WTC11 (cell line): Measurements from ENCODE around the gene GGA1. TPM values are rescaled to one million over a fixed set of nuclear protein-coding genes. Genes with fewer than 3 reads are reported as not detected.
"Not testable (repeated sequence)": the region's sequence is repeated elsewhere in the genome, so short reads cannot be mapped to it uniquely, and the experiment has no call there.

ENCODE experiments used
- ATAC-seq: fragments of 200-7000 bp; cut with Tn5 transposase; 2 replicates; pipeline ENCODE4 v1.10.0; 2021; ENCODE audit warnings: mild to moderate bottlenecking, moderate library complexity
- CTCF ChIA-PET: fragments of 300-600 bp; sonication (Branson Sonifier 250); formaldehyde crosslinking; loops from one replicate; lab custom pipeline; 2021; ENCODE audit warnings: antibody characterized with exemption; lab: Charles Lee
- POLR2A ChIA-PET: fragments of 350-600 bp; sonication (Branson Sonifier 250); formaldehyde crosslinking; loops from one replicate; lab custom pipeline; 2021; ENCODE audit warnings: antibody characterized with exemption; lab: Charles Lee
- DNase-seq: peaks from one replicate; pipeline ENCODE4 v3.0.0; 2021; ENCODE audit warnings: low spot score
- H3K27ac Mint-ChIP-seq: 2 replicates; pipeline ENCODE4 v1.8.0; 2021; ENCODE audit warnings: mixed read lengths
- H3K27me3 Mint-ChIP-seq: 2 replicates; pipeline ENCODE4 v1.8.0; 2021; ENCODE audit warnings: low read depth, mild to moderate bottlenecking, moderate library complexity, mixed read lengths
- H3K36me3 Mint-ChIP-seq: 2 replicates; pipeline ENCODE4 v1.8.0; 2021; ENCODE audit warnings: mixed read lengths
- H3K4me1 Mint-ChIP-seq: 2 replicates; pipeline ENCODE4 v1.8.0; 2022; ENCODE audit warnings: mixed read lengths
- H3K4me3 Mint-ChIP-seq: 2 replicates; pipeline ENCODE4 v1.8.0; 2021; ENCODE audit warnings: mild to moderate bottlenecking, moderate library complexity, mixed read lengths
- H3K9me3 Mint-ChIP-seq: 2 replicates; pipeline ENCODE4 v1.8.0; 2021; ENCODE audit warnings: mixed read lengths
- ATF6 ChIP-seq: sonication (generic); formaldehyde crosslinking; IDR thresholded peaks from 2 replicates; pipeline ENCODE4 v1.8.1; 2023; ENCODE audit warnings: mild to moderate bottlenecking, missing genetic modification reagents
- CDX4 ChIP-seq: fragments of 250-450 bp; sonication (Bioruptor Pico); IDR thresholded peaks from 2 replicates; pipeline ENCODE4 v1.9.0; 2021; ENCODE audit warnings: moderate library complexity, mild to moderate bottlenecking, inconsistent platforms, borderline replicate concordance
- ETV6 ChIP-seq: sonication (generic); formaldehyde crosslinking; IDR thresholded peaks from 2 replicates; pipeline ENCODE4 v1.8.1; 2022; ENCODE audit warnings: mild to moderate bottlenecking, missing genetic modification reagents
- FOXJ3 ChIP-seq: sonication (generic); formaldehyde crosslinking; IDR thresholded peaks from 2 replicates; pipeline ENCODE4 v1.9.0; 2021; ENCODE audit warnings: missing genetic modification reagents, mild to moderate bottlenecking, borderline replicate concordance
- HMGA2 ChIP-seq: fragments of 250-450 bp; sonication (Bioruptor Pico); IDR thresholded peaks from 2 replicates; pipeline ENCODE4 v1.4.0; 2021; ENCODE audit warnings: mild to moderate bottlenecking, moderate library complexity
- KAT7 ChIP-seq: sonication (generic); formaldehyde crosslinking; IDR thresholded peaks from 2 replicates; pipeline ENCODE4 v1.8.1; 2023; ENCODE audit warnings: missing genetic modification reagents, mild to moderate bottlenecking, borderline replicate concordance
- TCF7 ChIP-seq: sonication (generic); formaldehyde crosslinking; IDR thresholded peaks from 2 replicates; pipeline ENCODE4 v1.8.0; 2022; ENCODE audit warnings: mild to moderate bottlenecking, low read depth, missing genetic modification reagents, moderate library complexity
- TEAD4 ChIP-seq: sonication (generic); formaldehyde crosslinking; IDR thresholded peaks from 2 replicates; pipeline ENCODE4 v1.8.0; 2022; ENCODE audit warnings: mild to moderate bottlenecking, missing genetic modification reagents
- ZMAT4 ChIP-seq: fragments of 250-450 bp; sonication (Bioruptor Pico); IDR thresholded peaks from 2 replicates; pipeline ENCODE4 v1.9.0; 2021; ENCODE audit warnings: mild to moderate bottlenecking
- ZNF532 ChIP-seq: fragments of 250-450 bp; sonication (Bioruptor Pico); IDR thresholded peaks from 2 replicates; pipeline ENCODE4 v1.9.0; 2021; ENCODE audit warnings: mild to moderate bottlenecking, borderline replicate concordance
- total RNA-seq: library from RNA; stranded (reverse); gene quantifications from 3 replicates; pipeline ENCODE4 v1.2.3, GENCODE V29; 2021
- TF ChIP-seq, protein P1 (sequence below): sonication (generic); formaldehyde crosslinking; IDR thresholded peaks from 2 replicates; pipeline ENCODE4 v1.8.1; 2022; ENCODE audit warnings: mild to moderate bottlenecking, moderate library complexity, missing genetic modification reagents
- TF ChIP-seq, protein P2 (sequence below): fragments of 250-450 bp; sonication (Bioruptor Pico); IDR thresholded peaks from 2 replicates; pipeline ENCODE4 v1.8.0; 2021; ENCODE audit warnings: mild to moderate bottlenecking
- TF ChIP-seq, protein P3 (sequence below): fragments of 250-450 bp; sonication (Bioruptor Pico); IDR thresholded peaks from 2 replicates; pipeline ENCODE4 v2.1.2; 2022; ENCODE audit warnings: mild to moderate bottlenecking, moderate library complexity

GGA1 gene
- total RNA-seq, 1 experiment from 2014 or later = 66.3 TPM

DNA sequence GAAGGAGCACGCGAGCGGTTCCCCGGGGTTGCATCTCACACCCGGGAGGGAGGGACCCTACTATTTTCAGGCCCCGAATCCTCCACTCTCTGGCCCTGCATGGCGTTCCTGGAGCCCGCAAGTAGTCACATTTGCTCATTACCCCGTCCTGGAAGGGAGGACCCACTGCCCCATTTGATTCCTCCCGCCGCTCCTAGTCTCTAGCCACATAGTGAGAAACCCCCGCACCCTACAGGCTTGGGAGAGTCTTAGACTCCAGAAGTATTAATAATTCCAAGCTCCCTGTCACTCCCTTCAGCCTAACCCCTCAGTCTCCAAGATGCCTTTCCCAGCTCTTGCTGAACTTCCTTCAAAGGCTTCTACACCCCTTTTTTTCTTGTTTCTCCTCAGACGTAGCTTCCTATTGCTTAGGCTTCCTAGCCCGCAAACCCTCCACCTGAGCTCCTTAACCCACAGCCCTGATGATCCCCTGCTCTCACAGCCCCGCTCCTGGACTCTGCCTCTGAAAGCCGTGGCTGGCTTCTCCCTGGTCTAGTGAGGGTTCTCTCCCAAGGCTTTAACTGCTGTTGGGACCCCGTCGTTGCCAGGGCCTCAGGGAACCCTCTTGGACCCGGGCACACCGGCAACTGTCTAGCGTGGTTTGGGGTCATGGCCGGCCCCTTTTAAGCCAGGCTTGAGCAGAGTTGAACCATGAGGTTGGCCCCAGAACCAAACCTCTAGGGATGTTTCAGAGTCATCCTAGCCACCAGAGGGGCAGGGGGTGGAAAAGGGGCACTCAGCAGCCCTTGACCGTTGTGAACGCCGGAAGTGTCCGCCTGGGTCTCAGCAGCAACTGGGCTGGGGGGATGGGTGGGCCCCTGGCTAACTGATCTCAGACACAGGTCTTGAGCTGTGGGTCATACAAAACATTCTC lies 862 bp downstream of the GGA1 start:
- ChIA-PET CTCF (interaction anchor here (0.7 to 4.6 kb wide), 18 partner anchors 10 to 254 kb away, joined by 3 to 99 read pairs (median 8); partner anchors contain the start of genes LGALS2, NOL12, PDXP and SH3BP1), POLR2A (interaction anchor here (0.6 to 3.1 kb wide), 8 partner anchors 17 to 607 kb away, joined by 3 to 19 read pairs (median 6); partner anchors contain the start of genes CDC42EP1, NOL12, PDXP and TRIOBP)
- peaks cover 2% of the 10 kb centered on the region; the same call in 1 of the 2 replicates for H3K36me3 Mint-ChIP-seq
- peak overlapping the region; percentile 45 for H3K27ac Mint-ChIP-seq
- ATAC-seq (no peak), DNase-seq (no peak)
- H3K4me1 Mint-ChIP-seq = peaks cover 18% of the 10 kb centered on the region
- no peaks in the 10 kb centered on the region for H3K9me3 Mint-ChIP-seq
- TF ChIP-seq, protein P1, sequence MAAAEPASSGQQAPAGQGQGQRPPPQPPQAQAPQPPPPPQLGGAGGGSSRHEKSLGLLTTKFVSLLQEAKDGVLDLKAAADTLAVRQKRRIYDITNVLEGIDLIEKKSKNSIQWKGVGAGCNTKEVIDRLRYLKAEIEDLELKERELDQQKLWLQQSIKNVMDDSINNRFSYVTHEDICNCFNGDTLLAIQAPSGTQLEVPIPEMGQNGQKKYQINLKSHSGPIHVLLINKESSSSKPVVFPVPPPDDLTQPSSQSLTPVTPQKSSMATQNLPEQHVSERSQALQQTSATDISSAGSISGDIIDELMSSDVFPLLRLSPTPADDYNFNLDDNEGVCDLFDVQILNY (CRISPR knock-in tag) = no peak
- TF ChIP-seq TCF7 (CRISPR knock-in tag) = no peak
- TF ChIP-seq HMGA2 (CRISPR knock-in tag) = no peak
- no peak for TF ChIP-seq CDX4 (CRISPR knock-in tag)
- TF ChIP-seq, protein P2, sequence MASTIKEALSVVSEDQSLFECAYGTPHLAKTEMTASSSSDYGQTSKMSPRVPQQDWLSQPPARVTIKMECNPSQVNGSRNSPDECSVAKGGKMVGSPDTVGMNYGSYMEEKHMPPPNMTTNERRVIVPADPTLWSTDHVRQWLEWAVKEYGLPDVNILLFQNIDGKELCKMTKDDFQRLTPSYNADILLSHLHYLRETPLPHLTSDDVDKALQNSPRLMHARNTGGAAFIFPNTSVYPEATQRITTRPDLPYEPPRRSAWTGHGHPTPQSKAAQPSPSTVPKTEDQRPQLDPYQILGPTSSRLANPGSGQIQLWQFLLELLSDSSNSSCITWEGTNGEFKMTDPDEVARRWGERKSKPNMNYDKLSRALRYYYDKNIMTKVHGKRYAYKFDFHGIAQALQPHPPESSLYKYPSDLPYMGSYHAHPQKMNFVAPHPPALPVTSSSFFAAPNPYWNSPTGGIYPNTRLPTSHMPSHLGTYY (CRISPR knock-in tag) = no peak
- no peak for TF ChIP-seq ZMAT4 (CRISPR knock-in tag)
- TF ChIP-seq, protein P3, sequence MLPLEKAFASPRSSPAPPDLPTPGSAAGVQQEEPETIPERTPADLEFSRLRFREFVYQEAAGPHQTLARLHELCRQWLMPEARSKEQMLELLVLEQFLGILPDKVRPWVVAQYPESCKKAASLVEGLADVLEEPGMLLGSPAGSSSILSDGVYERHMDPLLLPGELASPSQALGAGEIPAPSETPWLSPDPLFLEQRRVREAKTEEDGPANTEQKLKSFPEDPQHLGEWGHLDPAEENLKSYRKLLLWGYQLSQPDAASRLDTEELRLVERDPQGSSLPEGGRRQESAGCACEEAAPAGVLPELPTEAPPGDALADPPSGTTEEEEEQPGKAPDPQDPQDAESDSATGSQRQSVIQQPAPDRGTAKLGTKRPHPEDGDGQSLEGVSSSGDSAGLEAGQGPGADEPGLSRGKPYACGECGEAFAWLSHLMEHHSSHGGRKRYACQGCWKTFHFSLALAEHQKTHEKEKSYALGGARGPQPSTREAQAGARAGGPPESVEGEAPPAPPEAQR (CRISPR knock-in tag) = no peak
- no peak for TF ChIP-seq ATF6
- no peaks in the 10 kb centered on the region for H3K27me3 Mint-ChIP-seq
- peak overlapping the region; percentile 90 for H3K4me3 Mint-ChIP-seq

DNA sequence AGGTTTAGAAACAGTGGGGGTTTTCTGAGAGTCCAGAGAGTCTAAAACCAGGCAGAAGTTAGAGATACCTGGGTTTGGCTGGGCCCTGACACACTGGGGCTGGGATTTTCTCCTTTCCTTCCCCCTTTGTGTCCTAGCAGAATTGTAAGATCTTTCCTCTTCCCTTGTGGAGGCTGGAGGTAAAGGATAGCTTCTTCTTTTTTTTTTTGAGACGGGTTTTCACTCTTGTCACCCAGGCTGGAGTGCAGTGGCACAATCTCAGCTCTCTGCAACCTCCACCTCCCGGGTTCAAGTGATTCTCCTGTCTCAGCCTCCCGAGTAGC lies 1.5 kb downstream of the GGA1 start:
- H3K27me3 Mint-ChIP-seq, H3K9me3 Mint-ChIP-seq, H3K36me3 Mint-ChIP-seq, DNase-seq, ATAC-seq, POLR2A ChIA-PET: not testable (repeated sequence)
- CTCF ChIA-PET = interaction anchor here (0.7 to 4.6 kb wide), 6 partner anchors 13 to 60 kb away, joined by 3 to 56 read pairs (median 16); partner anchors contain the start of gene SH3BP1
- H3K4me3 Mint-ChIP-seq = peak overlapping the region; percentile 90
- peaks cover 18% of the 10 kb centered on the region for H3K4me1 Mint-ChIP-seq
- H3K27ac Mint-ChIP-seq = 0 out of 2 replicates have a peak overlapping the region, but pooled peaks have one; percentile 45

GRCh38 chr22:37610480-37611129 lies 2.0 kb downstream of the GGA1 start:
- H3K27me3 Mint-ChIP-seq = no peaks in the 10 kb centered on the region
- peak overlapping the region; percentile 90 for H3K4me3 Mint-ChIP-seq
- no peaks in the 10 kb centered on the region for H3K9me3 Mint-ChIP-seq
- ATAC-seq (no peak), DNase-seq (no peak)
- H3K36me3 Mint-ChIP-seq = peaks cover 6% of the 10 kb centered on the region
- ChIA-PET POLR2A (no interaction called here), CTCF (interaction anchor here (4.0 to 4.6 kb wide), 3 partner anchors 16 to 31 kb away, joined by 29 to 56 read pairs (median 39); partner anchors contain the start of gene SH3BP1)
- TF ChIP-seq ETV6 (CRISPR knock-in tag) (no peak), KAT7 (no peak), FOXJ3 (CRISPR knock-in tag) (no peak), ZNF532 (CRISPR knock-in tag) (no peak), TEAD4 (CRISPR knock-in tag) (no peak)
- TF ChIP-seq, protein P1 (CRISPR knock-in tag) = no peak
- peaks cover 15% of the 10 kb centered on the region for H3K4me1 Mint-ChIP-seq
- no peak overlapping the region for H3K27ac Mint-ChIP-seq
